Gastrocnemius medialis (tissue), 4 donors: Measurements from ENCODE around the gene ATP10B.

Experiments
- CTCF ChIP-seq, 5 experiments: fragments of 450-650 bp in 3 of 5; fragments of 200-600 bp in 2 of 5; sonication (generic) in 2 of 5; IDR thresholded peaks in 4 of 5; conservative IDR thresholded peaks in 1 of 5; 1 replicate in 4 of 5; 2 replicates in 1 of 5; pipeline ENCODE4 v1.5.1; 2016 to 2019; ENCODE audit warnings: antibody characterized with exemption in 5 of 5, mild to moderate bottlenecking in 3 of 5, moderate library complexity in 3 of 5
- POLR2A ChIP-seq, 2 donors: fragments of 450-650 bp; IDR thresholded peaks; one replicate each; pipeline ENCODE4 v1.6.1; 2017; ENCODE audit warnings: antibody characterized with exemption in 2 of 2, mild to moderate bottlenecking in 2 of 2, moderate library complexity in 2 of 2

DNA sequence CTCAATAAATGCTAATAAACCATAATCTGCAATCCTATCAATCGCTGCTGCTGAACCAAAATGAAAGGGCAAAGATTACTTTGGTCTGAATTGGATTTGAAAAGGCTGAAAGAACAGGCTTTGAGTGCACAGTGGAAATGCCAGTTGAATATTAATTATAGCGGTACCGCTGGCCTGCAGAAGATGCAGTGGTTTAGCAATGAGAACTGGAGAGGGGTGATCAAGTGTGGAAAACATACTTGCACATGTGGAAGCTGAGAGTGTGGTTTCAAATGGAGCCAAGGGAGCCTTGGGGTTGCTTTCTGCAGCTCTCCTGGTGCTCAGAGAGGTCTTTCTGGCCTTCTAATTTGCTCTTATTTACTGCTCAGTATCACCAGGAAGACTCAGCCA, 296.4 kb downstream of the ATP10B start:
- no peak for TF ChIP-seq CTCF (IDR thresholded peaks at IDR 0.05 in 4 of 5, conservative IDR thresholded peaks at IDR 0.05 in 1 of 5)
- no peak for TF ChIP-seq POLR2A (IDR thresholded peaks at IDR 0.05)
